Spleen (tissue), 11 donors: Measurements from ENCODE around the gene DNASE1. TPM values are rescaled to one million over a fixed set of nuclear protein-coding genes. Genes with fewer than 3 reads are reported as not detected.
A peak's percentile ranks its signal among the peaks of the same experiment; 100 is the strongest.

ENCODE experiments used
- DNase-seq: peaks from one replicate; pipeline ENCODE4 v3.0.0-alpha.2; 2020
- H3K27ac ChIP-seq, 8 donors: fragments of 200-600 bp; sonication (generic) in 7 of 8; 1 replicate in 4 of 8; 2 replicates in 4 of 8; pipeline versions ENCODE4 v1.5.0 to v1.8.0; 2016 to 2021; ENCODE audit warnings: inconsistent platforms in 4 of 8, mild to moderate bottlenecking in 4 of 8, moderate library complexity in 1 of 8
- H3K27me3 ChIP-seq, 7 donors: fragments of 200-600 bp; sonication (generic) in 6 of 7; replicated peaks in 1 of 7; 1 replicate in 4 of 7; 2 replicates in 3 of 7; pipeline versions ENCODE4 v1.5.0 to v1.8.0; 2016 to 2021; ENCODE audit warnings: inconsistent platforms in 3 of 7, mild to moderate bottlenecking in 1 of 7
- H3K36me3 ChIP-seq, 6 donors: fragments of 200-600 bp; sonication (generic) in 5 of 6; 1 replicate in 4 of 6; 2 replicates in 2 of 6; pipeline versions ENCODE4 v1.5.0 to v1.8.0; 2016 to 2021; ENCODE audit warnings: inconsistent platforms in 2 of 6
- H3K4me1 ChIP-seq, 6 donors: fragments of 200-600 bp; sonication (generic) in 5 of 6; 1 replicate in 3 of 6; 2 replicates in 3 of 6; pipeline versions ENCODE4 v1.5.0 to v1.8.0; 2016 to 2021; ENCODE audit warnings: inconsistent platforms in 3 of 6
- H3K4me3 ChIP-seq, 8 donors: fragments of 200-600 bp; sonication (generic) in 7 of 8; 1 replicate in 4 of 8; 2 replicates in 4 of 8; pipeline versions ENCODE4 v1.5.0 to v1.8.0; 2016 to 2021; ENCODE audit warnings: inconsistent platforms in 4 of 8, mild to moderate bottlenecking in 4 of 8, moderate library complexity in 2 of 8
- H3K9me3 ChIP-seq, 8 donors: fragments of 200-600 bp; sonication (generic) in 7 of 8; 1 replicate in 4 of 8; 2 replicates in 4 of 8; pipeline versions ENCODE4 v1.5.0 to v1.8.0; 2016 to 2021; ENCODE audit warnings: inconsistent platforms in 4 of 8
- CTCF ChIP-seq, 11 experiments: fragments of 200-600 bp in 7 of 11; fragments of 450-650 bp in 4 of 11; sonication (generic) in 4 of 11; IDR thresholded peaks in 8 of 11; conservative IDR thresholded peaks in 3 of 11; 1 replicate in 7 of 11; 2 replicates in 4 of 11; pipeline versions ENCODE4 v1.4.0 to v1.8.0; 2016 to 2021; ENCODE audit warnings: antibody characterized with exemption in 11 of 11, inconsistent platforms in 4 of 11, mild to moderate bottlenecking in 1 of 11
- POLR2A ChIP-seq, 3 donors: fragments of 450-650 bp; IDR thresholded peaks; one replicate each; pipeline ENCODE4 v1.5.1; 2017; ENCODE audit warnings: antibody characterized with exemption in 3 of 3, mild to moderate bottlenecking in 1 of 3
- POLR2AphosphoS5 ChIP-seq, 3 donors: sonication (generic); formaldehyde crosslinking; IDR thresholded peaks; one replicate each; pipeline ENCODE4 v1.5.1; 2017; ENCODE audit warnings: antibody characterized with exemption in 3 of 3
- WGBS, 5 donors: extraction: QIAGEN DNeasy Blood & Tissue Kit in 3 of 5; methylation state at CpG; one replicate each; pipeline versions ENCODE4 v1.1.5 to v1.1.7; 2013 to 2018; 5-methylcytosine and 5-hydroxymethylcytosine counted together
- intact Hi-C: fragments of 100-400 bp; cut with DNase I; formaldehyde crosslinking; loops from one replicate; pipeline ENCODE4 v1.15.0; 2023; ENCODE audit warnings: low total_unique reads
- polyA plus RNA-seq, 3 donors: library from polyadenylated mRNA; stranded (reverse); fragments of 200-250 nt; gene quantifications; one replicate each; pipeline ENCODE4 v1.2.1, GENCODE V29; 2013
- total RNA-seq, 7 donors: library from RNA; depleted of rRNA in 3 of 7; stranded (reverse); fragments of >200 nt in 3 of 7; fragmentation: NEBNext Ultra II Directional in 4 of 7; extraction: Animal tissue kit (Norgen Biotek cat#: 25700) in 4 of 7; gene quantifications; one replicate each; pipeline versions ENCODE4 v1.1.0 to v1.2.1, GENCODE V29; 2016 to 2021
- donor health status: healthy with polysubstance abuse.
- donor health status: DM: no; HTN: no; CAD: no; lungs with moderate emphysema.
- donor health status: DM: no; HTN: no; CAD: no.
- donor health status: Bipolar disorder and iron deficiency.
- donor health status: healthy.
- donor health status: DM: no; HTN: no; CAD: no.
- donor health status: DM: yes; HTN: yes; CAD: no.

The DNASE1 gene
- total and polyA plus RNA-seq, 10 donors: 6.1 to 51.9 (median 24.7) TPM

DNA sequence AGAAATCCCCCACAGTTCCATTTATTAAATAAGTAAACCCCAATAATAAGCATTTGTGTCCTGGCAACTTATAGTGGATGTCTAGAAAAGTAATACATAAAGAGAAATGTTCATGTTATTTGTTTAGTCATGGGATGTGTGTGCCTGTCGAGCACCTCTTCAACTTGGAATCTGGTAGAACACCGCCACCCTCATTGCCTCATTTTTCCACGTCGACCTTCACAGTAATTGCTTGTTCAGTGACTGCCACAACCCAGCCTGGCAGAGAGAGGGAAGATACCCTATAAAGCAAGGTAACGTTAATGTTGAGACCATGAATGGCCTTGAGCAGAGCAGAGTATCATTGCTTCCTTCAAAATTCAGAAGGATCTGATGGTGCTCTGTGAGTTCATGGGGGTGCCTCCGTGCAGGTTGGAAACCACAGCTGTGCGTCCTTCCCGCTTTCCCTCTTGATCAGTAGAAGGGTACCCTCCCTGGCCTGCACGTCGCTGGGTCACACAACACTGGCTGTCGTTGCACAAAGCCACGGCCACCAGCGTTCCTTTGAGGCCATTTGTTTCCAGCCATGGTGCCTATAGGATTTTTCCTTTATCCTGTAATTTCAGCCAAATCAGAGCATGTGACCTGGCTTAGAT is 3.7 kb upstream of the DNASE1 start:
- Histone ChIP-seq H3K4me1 (peaks cover 0 to 6% (median 0%) of the 10 kb centered on the region in 6 donors), H3K36me3 (peaks cover 0 to 70% (median 18%) of the 10 kb centered on the region in 6 donors), H3K27me3 (no peaks in the 10 kb centered on the region), H3K27ac (no peak overlapping the region), H3K9me3 (no peaks in the 10 kb centered on the region), H3K4me3 (no peak overlapping the region)
- WGBS, 5 donors: 88 to 92% (median 92%) methylated on average over 13 of the region's 13 CpGs
- no peak for TF ChIP-seq POLR2A (IDR thresholded peaks at IDR 0.05)
- no peak for TF ChIP-seq POLR2AphosphoS5 (IDR thresholded peaks at IDR 0.05)
- TF ChIP-seq CTCF (IDR thresholded peaks at IDR 0.05 in 8 of 11, conservative IDR thresholded peaks at IDR 0.05 in 3 of 11): no peak
- DNase-seq: peak; percentile 36
- intact Hi-C loops: no loop called here

DNA sequence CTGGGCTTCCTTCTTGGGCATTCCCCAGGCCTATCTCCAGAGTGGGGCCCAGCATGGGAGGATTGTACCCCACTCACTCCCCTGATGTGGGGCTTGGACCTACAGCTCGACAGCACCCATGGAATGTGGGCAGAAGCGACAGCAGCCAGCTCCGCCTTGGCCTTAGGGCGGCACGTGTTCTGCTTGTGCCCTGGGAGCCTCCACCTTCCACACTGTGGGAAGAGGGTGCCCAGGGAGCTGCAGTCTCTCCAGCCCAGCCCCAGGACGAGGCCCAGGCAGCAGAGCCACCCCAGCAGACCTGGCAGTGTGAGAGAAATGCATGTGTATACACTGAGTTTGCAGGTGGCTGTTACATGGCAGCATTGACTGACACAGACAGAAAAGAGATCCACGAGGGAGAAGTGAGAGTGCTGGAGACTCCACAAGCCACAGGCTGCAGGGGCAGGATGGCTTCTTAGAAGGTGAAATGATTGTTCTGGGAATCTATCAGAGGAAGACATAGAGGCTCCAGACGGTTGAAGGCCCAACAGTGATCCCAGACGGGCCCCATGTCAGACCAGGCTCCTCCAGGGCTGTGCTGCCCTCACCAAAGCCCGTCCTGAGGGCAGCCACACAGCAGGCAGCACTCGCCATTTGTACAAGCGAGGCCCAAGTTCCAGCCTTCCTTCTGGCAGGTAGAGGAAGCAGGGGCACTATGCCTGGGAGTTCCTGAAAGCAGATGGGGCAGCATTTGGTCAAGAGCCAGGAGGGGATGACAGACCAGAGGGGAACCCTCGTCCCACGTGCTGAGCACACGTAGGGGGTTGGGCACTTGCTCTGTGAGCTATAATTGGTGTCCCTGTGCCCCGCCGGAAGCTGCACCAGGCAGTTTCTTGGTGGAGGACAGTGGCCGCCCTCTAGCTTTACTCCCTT is 2.8 kb upstream of the DNASE1 start:
- no peak overlapping the region for H3K27ac ChIP-seq
- H3K36me3 ChIP-seq: peaks cover 1 to 70% (median 26%) of the 10 kb centered on the region in 6 donors
- H3K4me3 ChIP-seq: no peak overlapping the region
- intact Hi-C loops: no loop called here
- TF ChIP-seq POLR2A (IDR thresholded peaks at IDR 0.05) (no peak), CTCF (IDR thresholded peaks at IDR 0.05 in 8 of 11, conservative IDR thresholded peaks at IDR 0.05 in 3 of 11) (no peak), POLR2AphosphoS5 (IDR thresholded peaks at IDR 0.05) (peak in 1 of 3 donors; percentile 11)
- 76 to 87% (median 83%) methylated on average over 14 to 18 of the region's 18 CpGs for WGBS, 5 donors
- peaks cover 0 to 6% (median 0%) of the 10 kb centered on the region in 6 donors for H3K4me1 ChIP-seq
- H3K9me3 ChIP-seq: no peaks in the 10 kb centered on the region
- H3K27me3 ChIP-seq: no peaks in the 10 kb centered on the region
- DNase-seq: peak; percentile 34

- H3K27ac ChIP-seq: peak overlapping the region in 1 of 8 donors; percentile 15
- 61 to 85% (median 81%) methylated on average over 13 to 14 of the region's 14 CpGs for WGBS, 5 donors
- no peaks in the 10 kb centered on the region for H3K9me3 ChIP-seq
- peaks cover 0 to 6% (median 0%) of the 10 kb centered on the region in 6 donors for H3K4me1 ChIP-seq
- intact Hi-C loops: no loop called here
- H3K27me3 ChIP-seq: no peaks in the 10 kb centered on the region
- peak; percentile 48 for DNase-seq
- H3K36me3 ChIP-seq: peaks cover 2 to 70% (median 35%) of the 10 kb centered on the region in 6 donors
- no peak overlapping the region for H3K4me3 ChIP-seq
- no peak for TF ChIP-seq POLR2A (IDR thresholded peaks at IDR 0.05)
- TF ChIP-seq CTCF (IDR thresholded peaks at IDR 0.05 in 8 of 11, conservative IDR thresholded peaks at IDR 0.05 in 3 of 11): no peak
- no peak for TF ChIP-seq POLR2AphosphoS5 (IDR thresholded peaks at IDR 0.05)
Measured at GRCh38 chr16:3652373-3653195, 1.9 kb upstream of the DNASE1 start.
